H9 (cell line): ENCODE measurements around the gene TIA1. TPM values are rescaled to one million over a fixed set of nuclear protein-coding genes. Genes with fewer than 3 reads are reported as not detected.

ENCODE experiments used
- DNase-seq: peaks from one replicate; pipeline ENCODE4 v3.0.0-alpha.2; 2017
- H2AFZ ChIP-seq: one replicate; pipeline ENCODE4 v1.6.1; 2013; ENCODE audit warnings: mild to moderate bottlenecking, low read length, control low read depth, moderate library complexity
- H2AK5ac ChIP-seq: 2 replicates; pipeline ENCODE4 v1.6.1; 2013; ENCODE audit warnings: low read length, control low read depth, mixed read lengths; ENCODE audit not compliant: insufficient read length
- H2BK120ac ChIP-seq: one replicate; pipeline ENCODE4 v1.6.1; 2013; ENCODE audit warnings: low read depth, mild to moderate bottlenecking, low read length, control low read depth, inconsistent platforms; ENCODE audit not compliant: poor library complexity, severe bottlenecking
- H2BK12ac ChIP-seq: 2 replicates; pipeline ENCODE4 v1.6.1; 2013; ENCODE audit warnings: low read length, control low read depth, mixed read lengths, low read depth; ENCODE audit not compliant: insufficient read length
- H2BK15ac ChIP-seq: 2 replicates; pipeline ENCODE4 v1.6.1; 2013; ENCODE audit warnings: low read depth, low read length, control low read depth
- H2BK20ac ChIP-seq: one replicate; pipeline ENCODE4 v1.6.1; 2013; ENCODE audit warnings: low read depth, mild to moderate bottlenecking, low read length, control low read depth, inconsistent platforms; ENCODE audit not compliant: poor library complexity, severe bottlenecking
- H2BK5ac ChIP-seq: 2 replicates; pipeline ENCODE4 v1.6.1; 2013; ENCODE audit warnings: low read length, control low read depth, mixed read lengths; ENCODE audit not compliant: insufficient read length
- H3K14ac ChIP-seq: 2 replicates; pipeline ENCODE4 v1.6.1; 2013; ENCODE audit warnings: low read length, control low read depth; ENCODE audit not compliant: insufficient read depth
- H3K18ac ChIP-seq: 2 replicates; pipeline ENCODE4 v1.6.1; 2013; ENCODE audit warnings: low read depth, mild to moderate bottlenecking, mixed read lengths, low read length, control low read depth; ENCODE audit not compliant: insufficient read length
- H3K23ac ChIP-seq: 2 replicates; pipeline ENCODE4 v1.6.1; 2013; ENCODE audit warnings: low read length, control low read depth, mixed read lengths, low read depth; ENCODE audit not compliant: insufficient read length
- H3K23me2 ChIP-seq: 2 replicates; pipeline ENCODE4 v1.6.1; 2013; ENCODE audit warnings: low read depth, mild to moderate bottlenecking, mixed read lengths, low read length, control low read depth; ENCODE audit not compliant: insufficient read length, poor library complexity, severe bottlenecking
- H3K27ac ChIP-seq: 2 replicates; pipeline ENCODE4 v1.5.1; 2013; ENCODE audit warnings: low read length, control low read depth, mixed read lengths, low read depth; ENCODE audit not compliant: insufficient read length
- H3K27me3 ChIP-seq: 2 replicates; pipeline ENCODE4 v1.6.1; 2013; ENCODE audit warnings: low read length, control low read depth, inconsistent platforms; ENCODE audit not compliant: insufficient read depth
- H3K4ac ChIP-seq: 2 replicates; pipeline ENCODE4 v1.6.1; 2013; ENCODE audit warnings: low read depth, mild to moderate bottlenecking, control low read depth, inconsistent platforms, low read length, moderate library complexity
- H3K4me1 ChIP-seq: 2 replicates; pipeline ENCODE4 v1.6.1; 2013; ENCODE audit warnings: low read length, control low read depth, inconsistent platforms; ENCODE audit not compliant: insufficient read depth
- H3K4me2 ChIP-seq: 2 replicates; pipeline ENCODE4 v1.6.1; 2013; ENCODE audit warnings: low read length, control low read depth, mixed read lengths; ENCODE audit not compliant: insufficient read length, insufficient read depth
- H3K56ac ChIP-seq: 2 replicates; pipeline ENCODE4 v1.6.1; 2013; ENCODE audit warnings: low read depth, mild to moderate bottlenecking, mixed read lengths, low read length, control low read depth; ENCODE audit not compliant: insufficient read length
- H3K79me1 ChIP-seq: 2 replicates; pipeline ENCODE4 v1.6.1; 2013; ENCODE audit warnings: low read depth, mild to moderate bottlenecking, moderate library complexity, low read length, control low read depth, inconsistent platforms; ENCODE audit not compliant: insufficient read depth, poor library complexity, severe bottlenecking
- H3K79me2 ChIP-seq: 2 replicates; pipeline ENCODE4 v1.6.1; 2013; ENCODE audit warnings: low read length, control low read depth, inconsistent platforms; ENCODE audit not compliant: insufficient read depth
- H3K9ac ChIP-seq: 2 replicates; pipeline ENCODE4 v1.6.1; 2013; ENCODE audit warnings: low read length, control low read depth, mixed read lengths; ENCODE audit not compliant: insufficient read length; ENCODE audit errors: extremely low read depth
- H3K9me3 ChIP-seq: one replicate; pipeline ENCODE4 v1.6.1; 2013; ENCODE audit warnings: low read depth, low read length, inconsistent platforms; ENCODE audit not compliant: control insufficient read depth
- H3T11ph ChIP-seq: one replicate; pipeline ENCODE4 v1.6.1; 2013; ENCODE audit warnings: mild to moderate bottlenecking, low read length, control low read depth, inconsistent platforms
- H4K20me1 ChIP-seq: one replicate; pipeline ENCODE4 v1.6.1; 2013; ENCODE audit not compliant: control insufficient read depth, insufficient read length, insufficient read depth
- H4K5ac ChIP-seq: 2 replicates; pipeline ENCODE4 v1.6.1; 2013; ENCODE audit warnings: low read depth, mild to moderate bottlenecking, mixed read lengths, low read length, control low read depth; ENCODE audit not compliant: insufficient read length
- H4K8ac ChIP-seq: replicated peaks from 2 replicates; pipeline ENCODE4 v1.6.1; 2013; ENCODE audit warnings: low read length, control low read depth, mixed read lengths, low read depth; ENCODE audit not compliant: insufficient read length
- H4K91ac ChIP-seq: 2 replicates; pipeline ENCODE4 v1.6.1; 2013; ENCODE audit warnings: low read depth, mild to moderate bottlenecking, moderate library complexity, mixed read lengths, low read length, control low read depth; ENCODE audit not compliant: insufficient read length
- H3K27ac Mint-ChIP-seq, 3 experiments: 2 replicates in 2 of 3; 3 replicates in 1 of 3; pipeline ENCODE4 v1.8.0; 2020 to 2021; ENCODE audit warnings: mixed read lengths in 3 of 3, mild to moderate bottlenecking in 1 of 3, moderate library complexity in 1 of 3
- H3K27me3 Mint-ChIP-seq: 2 replicates; pipeline ENCODE4 v1.8.0; 2021; ENCODE audit warnings: low read depth, mild to moderate bottlenecking, moderate library complexity, mixed read lengths
- H3K36me3 Mint-ChIP-seq, 3 experiments: 2 replicates in 2 of 3; 3 replicates in 1 of 3; pipeline ENCODE4 v1.8.0; 2020 to 2021; ENCODE audit warnings: low read depth in 3 of 3, mixed read lengths in 3 of 3; ENCODE audit not compliant: insufficient read depth in 1 of 3
- H3K4me1 Mint-ChIP-seq, 2 experiments: 2 replicates each; pipeline ENCODE4 v1.8.0; 2020; ENCODE audit warnings: mixed read lengths in 2 of 2
- H3K4me3 Mint-ChIP-seq, 2 experiments: 2 replicates in 1 of 2; 3 replicates in 1 of 2; pipeline ENCODE4 v1.8.0; 2020 to 2021; ENCODE audit warnings: mild to moderate bottlenecking in 2 of 2, mixed read lengths in 2 of 2, moderate library complexity in 1 of 2
- H3K9me3 Mint-ChIP-seq, 2 experiments: 2 replicates in 1 of 2; 3 replicates in 1 of 2; pipeline ENCODE4 v1.8.0; 2020; ENCODE audit warnings: mild to moderate bottlenecking in 2 of 2, mixed read lengths in 2 of 2, moderate library complexity in 1 of 2
- WGBS: extraction: QIAGEN DNeasy Blood & Tissue Kit; methylation state at CpG from one replicate; pipeline ENCODE4 v1.1.7; 2013; ENCODE audit warnings: missing lambda C conversion rate, low lambda C conversion rate, mixed read lengths; ENCODE audit not compliant: insufficient read length; ENCODE audit errors: extremely low coverage; 5-methylcytosine and 5-hydroxymethylcytosine counted together
- total RNA-seq: library from RNA; stranded (reverse); gene quantifications from 2 replicates; pipeline ENCODE4 v1.2.1, GENCODE V29; 2021
- TF ChIP-seq, protein P1 (sequence below): fragments of 200-600 bp; sonication (generic); conservative IDR thresholded peaks from 3 replicates; pipeline ENCODE4 v1.8.0; 2021; ENCODE audit warnings: antibody characterized with exemption, mild to moderate bottlenecking

Gene TIA1
- total RNA-seq, 1 experiment from 2014 or later = 193 TPM

DNA sequence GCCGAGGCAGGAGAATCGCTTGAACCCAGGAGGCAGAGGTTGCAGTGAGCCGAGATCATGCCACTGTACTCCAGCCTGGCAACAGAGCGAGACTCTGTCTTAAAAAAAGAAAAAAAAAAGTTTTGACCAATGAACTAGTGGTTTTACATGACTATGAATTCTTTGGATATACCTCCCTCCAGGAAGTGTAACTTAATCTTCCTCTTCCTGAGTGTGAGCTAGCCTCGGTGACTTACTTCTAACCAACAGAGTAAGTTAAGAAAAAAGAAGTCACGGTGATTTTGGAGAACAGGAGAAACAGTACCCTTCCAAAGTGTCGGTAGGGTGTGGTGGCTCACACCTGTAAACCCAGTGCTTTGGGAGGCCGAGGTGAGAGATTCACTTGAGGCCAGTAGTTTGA is 7.1 kb downstream of the TIA1 start:
- no peak overlapping the region for H2BK20ac ChIP-seq
- no peak overlapping the region for H3K4me2 ChIP-seq
- H3K27me3 Mint-ChIP-seq = no peaks in the 10 kb centered on the region
- H3K56ac ChIP-seq = no peak overlapping the region
- H3K4me1 ChIP-seq = peaks cover 3% of the 10 kb centered on the region; the same call in 1 of the 2 replicates
- no peak overlapping the region for H2BK5ac ChIP-seq
- no peaks in the 10 kb centered on the region for H3K23me2 ChIP-seq
- peak overlapping the region; percentile 21 to 53 (median 22); a peak in 2 of 7 replicates for H3K27ac Mint-ChIP-seq
- no peak overlapping the region for H3K23ac ChIP-seq
- H4K8ac ChIP-seq = no peak overlapping the region
- no CpG with 5 or more reads among the region's 8 CpGs for WGBS
- H2AFZ ChIP-seq = no peak overlapping the region
- no peak overlapping the region for H2BK120ac ChIP-seq
- DNase-seq = no peak
- H3K9me3 Mint-ChIP-seq = peaks cover 0 to 4% of the 10 kb centered on the region in 2 experiments; a peak in 2 of 5 replicates
- no peaks in the 10 kb centered on the region for H3K27me3 ChIP-seq
- H3K4me3 Mint-ChIP-seq = peak overlapping the region in 1 of 2 experiments; percentile 17; a peak in 2 of 5 replicates
- no peak overlapping the region for H2AK5ac ChIP-seq
- no peaks in the 10 kb centered on the region for H3K9me3 ChIP-seq
- peaks cover 24 to 49% (median 49%) of the 10 kb centered on the region in 3 experiments for H3K36me3 Mint-ChIP-seq
- no peak overlapping the region for H2BK12ac ChIP-seq
- no peak overlapping the region for H3K4ac ChIP-seq
- no peak overlapping the region for H4K5ac ChIP-seq
- H2BK15ac ChIP-seq = no peak overlapping the region
- no peak overlapping the region for H3K27ac ChIP-seq
- peaks cover 34 to 39% of the 10 kb centered on the region in 2 experiments for H3K4me1 Mint-ChIP-seq
- no peak overlapping the region for H3K18ac ChIP-seq
- TF ChIP-seq, protein P1, sequence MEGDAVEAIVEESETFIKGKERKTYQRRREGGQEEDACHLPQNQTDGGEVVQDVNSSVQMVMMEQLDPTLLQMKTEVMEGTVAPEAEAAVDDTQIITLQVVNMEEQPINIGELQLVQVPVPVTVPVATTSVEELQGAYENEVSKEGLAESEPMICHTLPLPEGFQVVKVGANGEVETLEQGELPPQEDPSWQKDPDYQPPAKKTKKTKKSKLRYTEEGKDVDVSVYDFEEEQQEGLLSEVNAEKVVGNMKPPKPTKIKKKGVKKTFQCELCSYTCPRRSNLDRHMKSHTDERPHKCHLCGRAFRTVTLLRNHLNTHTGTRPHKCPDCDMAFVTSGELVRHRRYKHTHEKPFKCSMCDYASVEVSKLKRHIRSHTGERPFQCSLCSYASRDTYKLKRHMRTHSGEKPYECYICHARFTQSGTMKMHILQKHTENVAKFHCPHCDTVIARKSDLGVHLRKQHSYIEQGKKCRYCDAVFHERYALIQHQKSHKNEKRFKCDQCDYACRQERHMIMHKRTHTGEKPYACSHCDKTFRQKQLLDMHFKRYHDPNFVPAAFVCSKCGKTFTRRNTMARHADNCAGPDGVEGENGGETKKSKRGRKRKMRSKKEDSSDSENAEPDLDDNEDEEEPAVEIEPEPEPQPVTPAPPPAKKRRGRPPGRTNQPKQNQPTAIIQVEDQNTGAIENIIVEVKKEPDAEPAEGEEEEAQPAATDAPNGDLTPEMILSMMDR = no peak
- H4K20me1 ChIP-seq = no peaks in the 10 kb centered on the region
- H3K79me1 ChIP-seq = peaks cover 3% of the 10 kb centered on the region
- peaks cover 63% of the 10 kb centered on the region; the same call in 1 of the 2 replicates for H3K79me2 ChIP-seq
- no peak overlapping the region for H3K9ac ChIP-seq
- H4K91ac ChIP-seq = no peak overlapping the region
- no peak overlapping the region for H3K14ac ChIP-seq
- H3T11ph ChIP-seq = no peak overlapping the region
